Cerebellar cortex (tissue), 1 donor: ENCODE measurements around the gene RNFT2.
"Not testable (repeated sequence)": the region's sequence is repeated elsewhere in the genome, so short reads cannot be mapped to it uniquely, and the experiment has no call there.

ENCODE experiments used
- DNase-seq: peaks from one replicate; pipeline ENCODE4 v3.0.0-alpha.2; 2015; ENCODE audit warnings: low spot score

RNFT2 gene

DNA sequence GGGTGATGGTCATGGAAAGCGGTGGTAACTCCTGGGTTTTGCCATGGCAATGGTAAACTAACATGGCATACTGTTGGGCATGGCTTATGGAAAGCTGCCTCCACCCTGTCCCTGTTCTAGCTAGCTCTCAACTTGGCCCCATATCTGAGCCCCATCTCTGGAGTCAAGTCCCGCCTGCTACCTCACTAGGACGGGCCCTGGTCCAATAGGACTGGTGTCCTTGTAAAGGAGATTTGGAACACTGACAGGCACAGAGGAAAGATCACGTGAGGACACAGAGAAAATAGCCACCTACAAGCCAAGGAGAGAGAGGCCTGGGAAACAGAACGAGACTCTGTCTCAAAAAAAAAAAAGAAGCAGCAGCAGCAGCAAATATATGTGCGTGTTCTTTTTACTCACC, 59.8 kb downstream of the RNFT2 start:
- no peak for DNase-seq

GRCh38 chr12:116798719-116799118, 60.6 kb downstream of the RNFT2 start:
- DNase-seq = no peak

GRCh38 chr12:116799955-116800354, 61.8 kb downstream of the RNFT2 start:
- DNase-seq = no peak

GRCh38 chr12:116800918-116801317, 62.8 kb downstream of the RNFT2 start:
- DNase-seq = no peak

DNA sequence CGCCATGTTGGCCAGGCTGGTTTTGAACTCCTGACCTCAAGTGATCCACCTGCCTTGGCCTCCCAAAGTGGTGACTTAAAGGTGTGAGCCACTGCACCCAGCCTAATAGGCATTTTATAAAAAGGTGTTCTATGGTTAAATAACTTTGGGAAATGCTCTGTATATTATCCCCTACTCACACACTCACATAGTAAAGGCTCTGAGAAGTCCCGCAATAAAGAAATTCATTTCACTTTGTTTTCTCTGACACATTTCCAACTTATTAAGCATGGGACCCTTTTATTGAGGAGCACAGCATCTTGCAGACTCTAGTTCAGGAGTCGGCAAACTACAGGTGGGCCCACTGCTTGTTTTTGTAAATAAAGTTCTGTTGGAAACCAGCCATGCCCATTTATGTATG, 63.9 kb downstream of the RNFT2 start:
- DNase-seq = no peak

DNA sequence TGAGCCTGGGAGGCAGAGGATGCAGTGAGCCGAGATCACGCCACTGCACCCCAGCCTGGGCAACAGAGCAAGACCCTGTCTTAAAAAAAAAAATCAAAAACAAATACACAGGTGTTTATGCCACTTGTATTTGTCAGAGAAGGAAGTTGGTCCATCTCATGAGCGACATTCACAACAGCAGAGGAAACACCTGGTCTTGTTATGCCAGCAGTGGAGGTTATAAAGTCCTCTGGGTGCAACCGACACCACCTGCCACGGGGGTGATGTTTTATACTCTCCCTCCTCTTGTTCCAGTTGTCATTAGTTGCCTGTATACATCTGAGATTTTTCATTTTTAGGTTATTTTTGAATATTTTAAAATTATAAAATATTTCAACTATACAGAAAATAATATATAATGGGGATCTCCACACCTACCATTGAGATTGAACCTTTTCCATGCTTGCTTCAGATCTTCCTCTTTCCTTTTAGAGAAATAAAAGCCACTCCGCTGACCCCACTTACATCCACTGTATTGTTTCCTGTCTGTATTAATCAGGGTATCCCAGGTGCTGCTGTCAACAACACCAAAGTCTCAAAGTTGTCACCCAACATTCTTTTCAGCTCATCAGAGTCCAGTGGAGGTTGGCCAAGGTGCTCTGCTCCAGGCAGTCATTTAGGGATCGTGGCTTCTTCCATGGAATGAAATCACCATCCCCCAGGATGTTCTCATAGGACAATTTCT, 65.1 kb downstream of the RNFT2 start:
- no peak for DNase-seq

DNA sequence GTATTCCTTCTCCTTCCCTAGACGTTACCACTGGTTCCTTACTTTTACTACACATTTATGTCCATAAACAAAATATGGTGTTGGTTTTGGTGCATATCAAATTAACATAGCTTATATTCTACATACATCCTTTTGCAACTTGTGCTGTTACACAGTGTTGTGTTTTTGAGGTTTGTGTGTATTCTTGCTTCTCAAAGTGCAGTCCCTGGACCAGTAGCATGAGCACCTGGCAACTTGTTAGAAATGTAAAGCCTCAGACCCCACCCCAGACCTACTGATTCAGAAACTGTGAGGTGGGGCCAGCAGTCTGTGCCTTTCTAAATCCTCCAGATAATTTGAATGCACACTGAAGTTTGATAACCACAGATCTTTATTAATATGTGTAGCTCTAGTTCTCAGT, 65.9 kb downstream of the RNFT2 start:
- no peak for DNase-seq

DNA sequence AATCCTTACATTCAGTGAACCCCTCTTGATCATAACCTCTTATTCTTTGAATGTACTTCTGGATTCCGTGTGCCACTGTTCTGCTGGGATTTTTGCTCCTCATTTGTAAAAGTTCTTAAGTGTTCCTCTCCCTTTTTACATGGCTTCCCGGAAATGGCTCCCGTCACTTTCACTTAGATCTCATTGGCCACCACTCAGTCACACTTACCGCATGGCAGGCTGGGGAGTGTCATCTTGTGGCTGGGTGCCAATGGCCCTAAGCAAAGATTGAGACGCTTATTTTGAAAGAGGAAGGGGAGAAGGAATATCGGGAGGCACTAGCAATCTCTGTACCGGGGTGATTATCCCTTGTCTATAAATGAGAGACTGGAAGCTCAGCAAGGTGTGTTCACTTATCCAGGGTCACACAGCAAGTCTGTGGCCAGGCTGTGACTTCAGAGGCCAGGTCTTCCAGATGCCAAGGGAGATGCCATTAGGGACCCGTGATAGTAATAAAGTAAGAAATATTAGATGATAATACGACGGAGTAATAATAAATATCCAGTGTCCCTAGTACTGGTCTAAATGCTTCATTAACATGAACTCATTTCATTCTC, 68.8 kb downstream of the RNFT2 start:
- DNase-seq = no peak

- DNase-seq = no peak
Observed at GRCh38 chr12:116807546-116807945, 69.4 kb downstream of the RNFT2 start.

- no peak for DNase-seq
Observed at GRCh38 chr12:116808113-116809105, 70.3 kb downstream of the RNFT2 start.

DNA sequence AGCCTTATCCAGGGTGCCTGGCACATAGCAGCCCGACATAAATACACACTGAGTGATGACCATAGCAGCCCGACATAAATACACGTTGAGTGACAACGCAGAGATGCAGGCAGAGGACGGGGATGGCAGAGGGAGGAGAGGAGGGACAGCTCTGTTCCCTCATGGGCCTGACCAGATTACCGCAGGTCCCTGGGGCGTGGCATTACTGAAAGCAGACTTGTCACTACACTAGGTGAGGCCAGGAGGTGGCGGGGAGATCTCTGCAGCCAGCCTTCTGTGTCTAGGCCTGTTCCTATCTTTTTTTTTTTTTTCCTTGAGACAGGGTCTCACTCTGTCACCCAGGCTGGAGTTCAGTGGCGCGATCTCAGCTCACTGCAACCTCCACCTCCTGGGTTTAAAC, 74.1 kb downstream of the RNFT2 start:
- no peak for DNase-seq

DNA sequence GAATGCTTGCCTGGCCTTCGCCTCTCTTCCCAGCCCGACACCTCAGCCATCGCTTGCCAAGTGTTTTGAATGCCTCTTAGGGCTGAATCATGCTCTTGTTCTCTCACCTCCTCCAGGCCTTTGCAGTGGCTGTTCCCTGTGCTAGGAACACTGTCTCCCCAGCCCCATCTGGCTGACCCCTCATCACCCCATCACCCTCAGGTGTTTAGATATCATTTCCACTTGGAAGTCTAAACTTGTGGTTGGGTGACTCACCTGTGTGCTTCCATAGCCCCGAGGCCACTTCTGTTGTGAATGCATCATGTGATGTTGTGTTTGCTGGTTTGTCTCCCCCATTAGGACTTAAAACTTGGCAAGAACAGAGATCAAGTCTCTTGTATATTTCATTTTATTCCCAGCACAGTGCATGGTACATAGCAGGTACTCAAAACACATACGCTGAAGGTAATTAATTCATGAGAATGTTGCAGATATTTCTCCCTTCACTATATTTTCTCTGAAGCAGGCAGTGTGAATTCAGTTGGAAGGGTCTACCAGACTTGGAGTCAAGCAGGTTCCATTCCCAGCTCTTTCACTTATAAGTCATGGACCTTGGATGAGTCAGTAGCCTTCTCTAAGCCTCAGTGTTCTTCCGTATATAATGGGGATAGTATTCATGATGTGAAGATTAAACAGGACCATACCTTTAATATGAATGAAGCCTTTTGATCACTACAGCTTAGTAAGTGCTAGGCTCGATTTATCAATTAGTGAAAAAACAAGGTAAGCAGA, 75.3 kb downstream of the RNFT2 start:
- DNase-seq = no peak

GRCh38 chr12:116814766-116815165, 76.7 kb downstream of the RNFT2 start:
- not testable (repeated sequence) for DNase-seq

DNA sequence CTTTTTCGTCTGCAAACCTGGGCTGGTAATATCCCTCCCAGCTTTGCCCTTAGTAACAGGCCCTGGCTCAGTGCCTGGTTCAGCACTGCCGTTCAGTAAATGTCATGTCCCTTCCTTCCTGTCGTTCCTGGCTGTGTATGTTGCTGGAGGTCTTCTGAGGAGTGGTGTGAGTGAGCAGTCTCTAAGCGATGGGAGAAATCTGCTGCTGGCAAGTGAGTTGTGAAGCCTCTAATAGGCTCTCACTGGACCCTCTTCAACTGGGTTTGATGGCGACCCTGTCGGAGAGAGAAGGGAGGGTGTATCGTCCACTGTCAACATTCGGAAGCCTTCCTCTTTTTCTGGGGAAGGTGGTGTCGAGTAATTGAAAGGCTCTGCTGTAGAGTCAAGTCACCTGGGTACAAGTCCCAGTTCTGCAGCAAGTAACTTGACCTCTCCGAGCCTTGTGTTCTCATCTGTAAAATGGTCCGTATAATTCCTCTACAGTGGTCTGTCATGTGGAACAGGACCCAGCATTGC, 80.3 kb downstream of the RNFT2 start:
- DNase-seq = peak; percentile 51

- peak; percentile 90 for DNase-seq
Observed at GRCh38 chr12:116818948-116819832, 81.1 kb downstream of the RNFT2 start.

DNA sequence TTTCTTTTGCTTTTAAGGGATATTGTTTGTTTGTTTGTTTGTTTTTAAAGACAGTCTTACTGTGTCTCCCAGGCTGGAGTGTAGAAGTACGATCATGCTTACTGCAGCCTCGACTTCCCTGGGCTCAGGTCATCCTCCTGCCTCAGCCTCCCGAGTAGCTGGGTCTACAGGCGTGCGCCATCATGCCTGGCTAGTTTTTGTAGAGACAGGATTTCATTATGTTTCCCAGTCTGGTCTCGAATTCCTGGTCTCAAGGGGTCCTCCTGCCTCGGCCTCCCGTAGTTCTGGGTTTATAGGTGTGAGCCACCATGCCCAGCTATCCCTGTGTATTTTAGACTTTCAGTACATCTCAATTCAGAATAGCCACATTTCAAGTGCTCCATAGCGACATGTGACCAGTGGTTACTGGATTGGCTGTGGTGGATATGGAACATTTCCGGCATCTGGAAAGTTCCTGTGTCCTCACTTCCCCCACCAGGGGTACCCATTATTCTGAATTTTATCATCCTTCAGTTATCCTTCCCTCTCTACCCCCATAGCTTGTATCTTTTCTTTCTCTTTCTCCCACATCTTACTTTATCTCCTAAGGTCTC, 82.0 kb downstream of the RNFT2 start:
- peak; percentile 9 for DNase-seq

- DNase-seq = no peak
Observed at GRCh38 chr12:116821291-116821690, 83.2 kb downstream of the RNFT2 start.

GRCh38 chr12:116827432-116827831, 89.3 kb downstream of the RNFT2 start:
- no peak for DNase-seq

DNA sequence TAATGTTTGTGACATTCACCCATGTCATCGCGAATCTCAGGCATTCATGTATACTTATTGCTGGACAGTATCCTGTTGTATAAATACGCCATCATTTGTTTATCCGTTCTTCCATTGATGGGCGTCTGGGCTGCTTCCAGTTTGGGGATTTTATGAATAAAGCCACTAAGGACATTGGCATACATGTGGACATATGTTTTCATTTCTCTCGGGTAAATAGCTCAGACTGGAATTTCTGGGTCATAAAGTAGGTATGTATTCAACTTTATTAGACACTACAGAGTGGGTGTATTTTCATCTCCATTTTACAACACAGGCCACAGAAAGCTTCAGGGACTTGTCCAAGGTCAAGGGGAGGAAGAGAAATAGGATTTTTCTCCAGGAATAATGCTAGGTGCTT, 94.2 kb downstream of the RNFT2 start:
- no peak for DNase-seq

DNA sequence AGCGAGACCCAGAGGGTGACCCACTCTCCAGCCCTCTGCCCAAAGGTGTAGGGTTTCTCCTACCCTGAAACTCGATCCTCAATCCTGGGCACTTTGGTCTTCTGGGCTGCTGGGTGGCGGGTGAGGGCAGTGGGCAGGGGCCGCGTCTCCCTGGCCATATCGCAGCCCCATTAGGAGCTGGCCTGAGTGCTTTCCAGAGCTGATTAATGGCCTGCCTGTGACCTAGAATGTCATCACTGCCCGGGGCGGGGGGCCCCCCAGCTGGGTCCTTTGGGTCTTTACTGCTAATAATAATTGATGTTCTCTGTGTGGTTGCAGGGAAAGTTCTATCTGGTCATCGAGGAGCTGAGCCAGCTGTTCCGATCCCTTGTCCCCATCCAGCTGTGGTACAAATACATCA, 95.4 kb downstream of the RNFT2 start:
- no peak for DNase-seq
